ENCODE results near the gene DNAJC19.

Gene DNAJC19

GRCh38 chr3:180961552-180961951 lies 28.0 kb downstream of the DNAJC19 start:
- DNase-seq: no peak

DNA sequence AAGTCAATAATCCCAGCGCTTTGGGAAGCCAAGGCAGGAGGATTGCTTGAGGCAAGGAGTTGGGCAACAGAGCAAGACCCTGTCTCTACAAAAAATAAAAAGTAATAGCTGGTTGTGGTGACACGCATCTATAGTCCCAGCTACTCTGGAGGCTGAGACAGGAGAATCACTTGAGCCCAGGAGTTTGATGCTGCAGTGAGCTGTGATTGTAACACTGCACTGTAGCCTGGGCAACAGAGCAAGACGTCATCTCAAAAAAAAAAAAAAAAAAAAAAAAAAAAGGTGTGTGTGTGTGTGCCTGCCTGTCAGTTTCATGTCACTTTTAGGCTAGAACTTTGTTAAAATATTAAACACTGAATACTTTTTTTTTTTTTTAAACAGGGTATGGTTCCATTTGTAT lies 28.4 kb downstream of the DNAJC19 start:
- DNase-seq: no peak

GRCh38 chr3:180959691-180960090 lies 29.8 kb downstream of the DNAJC19 start:
- no peak for DNase-seq

- no peak for DNase-seq
These were observed 41.7 kb downstream of the DNAJC19 start for GRCh38 chr3:180947761-180948390.

- no peak for DNase-seq
These were observed 48.7 kb downstream of the DNAJC19 start for GRCh38 chr3:180940826-180941225.

GRCh38 chr3:180934638-180935037 lies 54.9 kb downstream of the DNAJC19 start:
- no peak for DNase-seq

All from amygdala (tissue), 56 donors.